H4 (cell line): ENCODE data around the gene SIL1. TPM values are rescaled to one million over a fixed set of nuclear protein-coding genes. Genes with fewer than 3 reads are reported as not detected.
"Not testable (repeated sequence)": the region's sequence is repeated elsewhere in the genome, so short reads cannot be mapped to it uniquely, and the experiment has no call there.

Experiments
- DNase-seq: peaks from one replicate; pipeline ENCODE4 v3.0.0-alpha.2; 2015; ENCODE audit warnings: low spot score
- total RNA-seq: library from RNA; depleted of rRNA; stranded (reverse); fragments of >200 nt; shearing (Covaris generic); gene quantifications from 2 replicates; pipeline ENCODE4 v1.2.3, GENCODE V29; 2014

The SIL1 gene
- total RNA-seq, 1 experiment from 2014 or later = 50.9 TPM

DNA sequence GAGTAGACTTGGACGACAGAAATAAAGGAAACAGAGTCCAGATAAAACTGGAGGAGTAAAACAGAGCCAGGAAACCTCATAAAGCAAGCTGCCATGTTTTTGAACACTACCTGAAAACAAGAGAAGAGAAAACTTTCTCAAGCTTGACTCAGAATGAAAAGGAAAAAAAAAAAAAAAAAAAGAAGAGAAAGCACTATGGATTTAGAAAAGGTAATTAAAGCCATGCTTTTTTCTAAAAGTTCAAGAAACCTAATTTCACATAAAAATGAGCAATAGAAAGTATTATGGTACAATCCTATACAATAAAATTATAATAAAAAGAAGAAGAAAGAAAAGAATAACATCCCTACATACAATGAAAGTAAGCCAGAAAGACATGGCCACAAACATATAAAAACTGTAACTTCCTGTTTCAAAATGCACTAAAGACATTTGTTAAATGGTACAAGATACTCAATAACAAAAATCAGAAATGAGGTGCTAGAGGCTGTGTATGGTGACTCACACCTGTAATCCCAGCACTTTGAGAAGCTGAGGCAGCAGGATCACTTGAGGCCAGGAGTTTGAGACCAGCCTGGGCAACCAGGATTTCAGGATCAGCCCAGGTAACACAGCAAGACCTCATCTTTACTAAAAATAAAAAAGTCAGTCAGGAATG, 129.5 kb downstream of the SIL1 start:
- no peak for DNase-seq

DNA sequence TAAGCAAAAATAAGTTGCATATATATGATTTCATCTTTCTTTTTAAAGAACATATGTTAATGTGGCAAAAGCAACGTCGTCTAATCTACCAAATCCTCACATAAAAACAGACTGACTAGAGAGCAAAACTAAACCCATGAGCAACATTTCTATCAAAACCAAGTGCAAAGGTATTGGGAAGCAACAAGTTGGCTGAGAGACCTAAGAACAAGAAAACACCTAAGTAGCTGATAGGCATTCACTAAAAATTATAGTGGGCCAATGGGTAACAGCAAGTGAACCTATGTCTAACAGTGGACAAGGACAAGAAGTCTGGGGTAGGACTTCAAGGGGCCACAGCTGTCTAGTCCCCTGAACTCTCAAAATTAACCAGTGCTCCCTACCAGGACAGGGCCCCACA, 130.1 kb downstream of the SIL1 start:
- DNase-seq = no peak

DNA sequence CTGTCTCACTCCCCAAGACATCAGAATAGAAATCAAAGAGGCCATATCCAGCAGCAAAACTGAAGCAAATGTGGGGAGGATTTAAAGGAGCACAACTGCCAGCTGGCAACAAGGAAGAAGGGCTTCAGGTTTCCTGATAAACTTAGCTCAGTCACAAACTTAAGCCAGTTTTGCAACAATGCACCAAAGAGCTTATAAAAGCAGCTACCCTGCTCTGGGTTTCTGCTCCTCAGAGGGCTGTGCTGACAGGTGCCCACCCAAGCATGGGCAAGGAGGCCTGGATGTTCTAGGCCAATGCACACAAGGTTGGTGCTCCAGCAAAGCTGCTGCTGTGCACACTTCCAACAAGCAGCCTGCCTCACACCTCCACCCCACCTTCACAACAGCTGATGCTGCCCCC, 132.9 kb downstream of the SIL1 start:
- no peak for DNase-seq

DNA sequence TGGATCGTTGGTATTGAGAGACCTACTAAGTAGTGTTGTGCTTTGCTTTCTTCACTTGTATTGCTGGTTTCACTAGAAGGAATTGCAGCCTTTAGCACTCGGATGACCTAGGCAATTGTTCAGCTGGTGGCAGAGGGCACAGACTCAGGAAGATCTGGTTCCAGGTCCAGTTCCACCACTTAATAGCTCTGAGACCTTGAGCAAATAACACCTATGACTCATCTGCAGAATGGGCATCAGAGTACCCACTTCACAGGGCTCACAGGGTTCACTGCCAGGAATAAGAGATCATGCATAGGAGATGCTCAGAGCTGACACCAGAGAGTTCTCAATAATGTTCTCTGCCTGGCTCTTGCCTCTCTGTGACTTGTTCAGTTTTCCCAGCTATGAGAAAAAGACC, 133.6 kb downstream of the SIL1 start:
- DNase-seq = no peak

DNA sequence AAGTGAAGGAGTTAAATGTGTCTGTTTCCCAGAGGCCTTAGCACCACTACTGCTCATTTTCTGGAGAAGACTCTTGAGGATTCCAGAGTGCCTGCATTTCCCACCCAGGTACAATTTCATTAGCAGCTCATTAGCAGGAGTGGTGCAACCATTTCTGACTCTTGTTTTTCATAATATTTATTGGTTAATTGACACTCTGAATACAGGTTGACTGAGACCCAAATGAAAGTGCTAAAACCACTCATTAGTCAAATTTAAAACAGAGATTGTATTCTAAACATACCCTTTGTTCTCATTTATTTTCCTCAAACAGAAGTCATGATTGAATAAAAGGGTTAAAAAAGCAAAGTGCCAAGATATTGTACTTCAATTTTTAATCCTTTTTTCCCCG, 134.5 kb downstream of the SIL1 start:
- no peak for DNase-seq

DNA sequence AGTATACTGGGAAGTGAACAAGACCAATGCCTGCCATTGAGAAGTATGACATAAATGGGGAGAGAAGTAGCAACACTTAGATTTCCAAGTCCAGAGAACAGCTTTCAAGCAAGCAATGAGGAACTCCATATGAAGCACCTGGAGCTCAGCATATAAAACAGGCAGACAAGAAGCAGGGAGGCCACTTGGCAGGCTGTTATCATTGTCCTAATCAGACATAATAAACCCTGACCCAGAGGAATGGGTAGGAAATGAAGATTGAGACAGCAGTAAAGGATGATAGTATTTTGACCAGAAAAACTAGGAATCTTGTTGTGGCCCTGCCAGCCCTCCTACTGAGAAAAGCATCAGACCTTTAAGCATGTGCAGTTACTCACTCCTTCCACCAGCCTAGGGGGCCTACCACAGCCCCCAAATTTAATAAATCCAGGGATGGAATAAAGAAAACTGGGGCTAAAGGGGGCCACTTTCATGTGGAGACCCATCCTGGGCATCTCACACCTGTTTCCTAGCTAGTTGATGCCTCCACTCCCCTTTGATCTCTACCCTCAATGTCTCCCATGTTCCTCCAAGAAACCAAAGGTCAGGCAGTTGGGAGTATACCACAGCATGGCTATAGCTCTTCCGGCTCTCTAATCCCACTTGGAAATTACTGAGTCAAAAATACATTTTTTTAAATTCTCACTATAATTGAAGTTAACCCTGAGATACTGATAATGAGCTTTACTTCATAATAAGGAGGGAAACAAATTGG, 135.1 kb downstream of the SIL1 start:
- DNase-seq = no peak

DNA sequence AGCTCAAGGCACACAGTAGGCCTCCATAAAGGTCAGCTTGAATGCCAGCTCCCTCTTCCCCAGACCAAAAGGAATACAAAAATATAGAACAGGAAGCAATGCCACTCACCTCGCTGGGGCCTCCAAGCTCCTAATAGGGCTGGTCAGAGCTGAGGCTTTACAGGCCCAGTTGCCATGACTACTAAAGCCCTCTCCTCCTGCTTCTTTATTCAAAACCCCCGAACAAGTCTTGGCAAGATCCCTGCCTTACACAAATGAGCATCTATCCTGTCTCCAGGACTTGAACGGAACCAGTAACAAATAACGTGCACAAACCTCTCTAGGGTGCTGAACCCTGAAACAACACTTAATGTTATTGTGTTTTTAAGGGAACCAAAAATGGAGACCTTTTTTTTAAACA, 136.3 kb downstream of the SIL1 start:
- DNase-seq = no peak

DNA sequence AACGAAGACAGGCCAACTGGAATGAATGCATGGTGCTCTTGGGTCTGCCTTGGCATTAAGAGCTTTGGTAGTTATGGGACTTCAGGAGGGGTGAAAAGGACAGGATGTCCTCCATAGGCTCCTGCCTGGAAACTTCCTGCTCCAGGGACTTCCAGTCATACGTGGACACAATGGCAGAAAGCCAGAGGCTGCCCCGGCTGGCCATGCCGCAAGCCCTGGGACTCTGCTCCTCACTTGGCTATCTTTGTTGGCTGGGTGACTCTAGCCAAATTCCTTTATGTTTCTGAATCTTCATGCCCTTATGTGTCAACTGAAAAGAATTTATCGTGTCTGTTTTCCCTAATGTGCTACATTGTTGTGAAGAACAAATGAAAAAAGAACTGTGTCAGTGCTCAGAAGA, 136.9 kb downstream of the SIL1 start:
- DNase-seq = no peak

DNA sequence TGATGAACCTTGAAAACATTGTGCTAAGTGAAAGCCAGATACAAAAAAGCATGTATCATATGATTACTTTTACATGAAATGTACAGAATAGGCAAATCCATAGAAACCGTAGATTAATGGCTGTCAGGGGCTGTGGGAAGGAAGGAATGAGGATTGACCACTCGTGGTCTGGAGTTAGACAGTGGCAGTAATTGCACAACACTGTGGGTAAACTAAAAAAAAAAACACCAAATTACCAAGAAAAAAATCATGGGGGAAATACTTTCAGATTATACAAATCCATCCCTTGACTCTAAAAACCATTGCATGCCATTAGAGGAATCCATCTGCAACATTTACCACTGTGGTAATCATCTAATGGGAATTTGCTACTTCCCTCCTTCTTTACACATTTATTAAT, 140.0 kb downstream of the SIL1 start:
- no peak for DNase-seq

DNA sequence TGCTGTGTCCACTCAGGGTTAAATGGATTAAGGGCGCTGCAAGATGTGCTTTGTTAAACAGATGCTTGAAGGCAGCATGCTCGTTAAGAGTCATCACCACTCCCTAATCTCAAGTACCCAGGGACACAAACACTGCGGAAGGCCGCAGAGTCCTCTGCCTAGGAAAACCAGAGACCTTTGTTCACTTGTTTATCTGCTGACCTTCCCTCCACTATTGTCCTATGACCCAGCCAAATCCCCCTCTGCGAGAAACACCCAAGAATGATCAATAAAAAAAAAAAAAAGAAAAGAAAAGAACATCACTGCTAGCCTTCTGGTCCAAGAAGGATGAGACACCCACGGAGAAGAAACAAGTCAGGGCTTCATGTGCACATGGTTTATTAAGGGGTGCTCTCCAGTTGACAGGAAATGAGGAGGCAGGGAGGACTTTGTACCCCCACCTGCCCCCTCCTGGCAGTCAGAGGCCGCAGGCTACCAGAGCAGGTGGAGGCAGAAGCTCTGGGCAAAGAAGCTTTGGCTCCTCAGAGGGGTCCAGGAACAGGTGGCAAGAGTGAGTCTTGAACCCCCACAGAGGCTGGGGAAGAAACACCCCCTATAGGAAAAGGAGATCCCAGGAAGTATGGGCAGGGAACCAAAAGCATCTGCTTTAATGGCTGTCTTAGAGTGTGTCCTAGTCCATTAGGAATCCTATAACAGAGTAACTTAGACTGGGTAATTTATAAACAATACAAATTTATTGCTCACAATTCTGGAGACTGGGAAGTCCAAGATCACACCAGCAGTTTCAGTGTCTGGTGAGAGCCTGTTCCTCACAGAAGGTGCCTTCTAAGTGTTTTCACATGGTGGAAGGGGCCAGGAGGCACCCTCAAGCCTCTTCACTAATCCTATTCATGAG, 140.9 kb downstream of the SIL1 start:
- not testable (repeated sequence) for DNase-seq

DNA sequence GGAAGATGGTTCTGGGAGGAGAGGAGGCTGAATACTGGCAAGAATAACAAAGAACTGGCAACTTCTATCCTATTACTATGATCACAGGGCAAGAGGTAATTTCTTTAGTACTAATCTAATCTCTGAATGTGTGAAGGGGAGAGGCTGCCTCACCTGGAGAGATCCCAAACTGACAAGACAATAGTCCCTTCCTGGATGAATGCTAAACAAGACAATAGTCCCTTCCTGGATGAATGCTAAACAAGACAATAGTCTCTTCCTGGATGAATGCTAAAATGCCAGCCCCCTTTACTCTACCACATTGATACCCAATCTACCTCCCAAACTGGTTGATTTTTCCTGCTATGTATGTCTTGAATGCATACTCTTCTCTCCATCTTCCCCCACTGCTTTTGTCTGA, 145.2 kb downstream of the SIL1 start:
- no peak for DNase-seq

DNA sequence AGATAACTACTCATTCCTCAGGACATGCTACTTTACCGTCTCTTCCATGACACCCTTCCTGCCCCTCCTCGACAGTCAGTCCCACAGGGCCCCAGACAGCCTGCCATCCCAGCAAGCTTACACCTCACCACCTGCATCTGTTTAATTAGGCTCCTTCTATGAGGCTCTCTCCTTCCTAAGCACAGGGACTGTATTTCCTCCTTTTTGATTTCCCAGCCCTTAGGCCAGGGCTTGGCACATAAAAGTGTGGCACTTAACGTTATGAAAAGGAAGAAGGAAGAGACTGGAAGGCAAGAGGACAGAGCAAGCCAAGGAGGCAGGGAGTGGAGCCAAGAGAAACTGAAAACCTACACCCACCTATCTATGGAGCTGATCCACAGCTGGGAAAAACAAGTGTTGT, 146.8 kb downstream of the SIL1 start:
- DNase-seq = no peak

DNA sequence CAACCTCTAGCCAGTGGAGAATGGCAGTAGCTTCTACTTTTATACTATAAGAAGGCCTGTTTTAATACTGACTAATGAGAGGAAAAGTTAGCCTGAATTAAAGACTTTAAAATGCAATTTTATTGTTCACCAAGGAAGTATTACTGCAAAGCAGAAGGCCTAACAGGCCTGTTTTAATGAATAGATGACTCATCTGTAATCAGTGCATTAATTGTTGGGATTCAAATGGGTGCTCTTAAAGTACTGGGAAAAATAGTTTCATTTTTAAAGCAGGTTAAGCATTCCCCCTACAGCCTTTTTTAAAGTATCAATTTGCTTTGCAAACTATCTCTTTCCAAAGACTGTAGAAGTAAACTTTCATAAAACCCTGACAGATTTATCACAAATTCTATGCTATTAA, 147.7 kb downstream of the SIL1 start:
- no peak for DNase-seq

DNA sequence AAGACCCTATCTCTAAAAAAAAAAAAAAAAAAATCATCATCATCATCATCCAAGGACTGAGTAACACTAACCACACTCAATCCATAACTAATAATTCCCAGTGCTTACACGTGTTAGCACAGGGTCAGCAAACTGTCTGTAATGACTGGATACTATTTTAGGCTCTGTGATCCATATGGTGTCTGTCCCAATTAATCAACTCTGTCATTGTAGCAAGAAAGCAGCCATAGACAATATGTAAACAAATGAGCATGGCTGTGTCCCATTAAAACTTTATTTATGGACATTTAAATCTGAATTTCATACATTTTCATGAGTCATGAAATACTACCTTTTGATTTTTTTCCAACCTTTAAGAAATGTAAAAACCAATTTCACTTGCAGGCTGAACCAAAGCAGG, 148.4 kb downstream of the SIL1 start:
- DNase-seq = no peak

DNA sequence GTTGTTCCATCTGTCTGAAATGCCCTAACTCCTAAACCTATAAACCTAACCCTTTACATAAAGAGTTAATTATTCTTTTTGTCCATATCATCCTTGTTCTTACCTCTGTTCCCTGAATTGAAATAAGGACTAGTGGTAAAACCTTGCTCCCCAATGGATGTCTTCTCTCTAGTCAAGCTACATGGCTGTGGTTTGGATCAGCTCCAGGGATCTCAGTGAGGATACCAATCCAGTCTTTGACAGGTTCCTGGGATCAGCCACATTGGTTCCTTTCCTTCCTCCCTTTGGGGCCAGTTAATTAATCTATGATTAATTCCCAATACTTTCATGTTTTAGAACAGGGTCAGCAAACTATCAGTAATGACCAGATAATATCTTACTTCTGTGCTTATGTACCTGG, 151.6 kb downstream of the SIL1 start:
- DNase-seq = no peak

DNA sequence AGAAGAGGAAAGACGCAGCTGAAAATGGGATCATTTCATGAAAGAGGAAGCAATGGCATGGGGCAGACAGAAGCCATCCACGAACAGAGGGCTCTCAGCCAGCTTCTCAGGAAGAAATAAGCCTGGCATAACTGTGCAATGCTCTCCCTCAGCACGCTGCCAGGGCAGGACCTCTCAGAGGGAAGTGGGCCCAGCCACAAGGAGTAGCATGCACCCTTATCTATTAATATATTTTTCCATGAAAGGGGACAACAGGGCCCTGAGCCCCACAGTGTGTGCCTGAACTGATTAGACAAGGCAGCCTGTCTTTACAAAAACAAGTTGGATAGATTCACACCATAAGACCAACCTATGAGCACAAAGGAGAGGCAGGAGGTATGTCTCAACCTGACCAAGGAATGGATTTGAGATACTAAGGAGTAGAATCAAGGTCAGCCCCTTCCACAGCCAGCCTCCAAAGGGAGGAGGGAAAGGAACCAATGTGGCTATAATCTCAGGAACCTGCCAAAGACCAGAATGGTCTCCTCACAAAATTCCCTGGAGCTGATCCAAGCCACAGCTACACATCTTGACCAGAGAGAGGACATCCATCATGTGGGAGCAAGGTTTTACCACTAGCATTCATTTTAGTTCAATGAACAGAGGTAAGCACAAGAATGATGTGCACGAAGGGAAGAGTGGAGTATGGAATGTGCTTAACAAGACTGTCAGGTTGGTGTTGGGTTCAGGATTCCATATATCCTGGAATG, 154.8 kb downstream of the SIL1 start:
- DNase-seq = no peak

DNA sequence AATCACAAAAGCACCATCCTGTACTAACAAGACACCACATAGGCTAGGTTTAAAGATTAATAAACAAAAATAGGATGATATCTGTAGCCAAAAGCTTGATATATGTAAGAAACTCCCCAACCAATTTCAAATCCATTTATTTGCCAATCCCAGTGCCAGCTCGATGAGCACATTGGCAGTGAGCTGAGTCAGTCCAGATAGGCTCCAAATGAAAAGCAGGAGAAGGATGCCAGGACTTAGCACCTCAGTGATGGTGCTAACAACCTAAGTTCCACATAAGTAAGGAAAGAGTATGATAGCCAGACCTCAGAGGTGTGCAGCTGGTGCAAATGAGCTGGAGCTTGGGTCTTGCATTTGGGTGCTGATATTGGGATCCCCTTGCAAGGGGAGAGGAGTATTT, 158.1 kb downstream of the SIL1 start:
- DNase-seq = no peak

DNA sequence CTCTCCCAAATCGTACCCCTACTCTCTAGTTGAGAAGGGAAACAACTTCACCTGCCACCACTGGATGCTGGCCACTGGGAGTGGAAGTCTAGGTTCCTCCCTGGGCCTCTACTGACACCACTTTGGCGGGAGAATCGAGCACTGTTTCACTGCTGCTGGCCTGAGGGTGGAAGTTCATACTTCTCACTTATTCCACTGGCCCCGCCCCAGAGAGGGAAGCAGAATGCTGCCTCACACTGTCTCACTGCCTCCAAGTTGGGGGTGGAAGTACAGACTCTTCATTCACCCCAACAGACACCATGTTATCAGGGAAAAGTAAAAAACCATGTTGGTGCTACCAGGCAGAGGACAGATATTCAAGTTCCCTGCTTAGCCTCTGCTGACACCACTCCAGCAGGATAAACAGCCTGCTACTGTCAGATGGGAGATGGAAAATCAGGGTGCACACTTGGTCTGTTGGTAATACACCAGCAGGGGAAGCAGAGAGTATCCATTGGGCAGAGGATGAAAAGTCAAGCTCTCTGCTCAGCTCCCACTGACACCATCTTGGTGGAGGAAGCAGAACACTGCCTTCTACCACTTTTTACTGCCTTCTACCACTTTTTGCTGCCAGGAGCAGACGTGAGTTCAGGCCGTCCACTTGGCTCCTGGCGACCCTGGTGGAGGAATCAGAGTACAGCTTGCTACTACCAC, 159.4 kb downstream of the SIL1 start:
- no peak for DNase-seq

DNA sequence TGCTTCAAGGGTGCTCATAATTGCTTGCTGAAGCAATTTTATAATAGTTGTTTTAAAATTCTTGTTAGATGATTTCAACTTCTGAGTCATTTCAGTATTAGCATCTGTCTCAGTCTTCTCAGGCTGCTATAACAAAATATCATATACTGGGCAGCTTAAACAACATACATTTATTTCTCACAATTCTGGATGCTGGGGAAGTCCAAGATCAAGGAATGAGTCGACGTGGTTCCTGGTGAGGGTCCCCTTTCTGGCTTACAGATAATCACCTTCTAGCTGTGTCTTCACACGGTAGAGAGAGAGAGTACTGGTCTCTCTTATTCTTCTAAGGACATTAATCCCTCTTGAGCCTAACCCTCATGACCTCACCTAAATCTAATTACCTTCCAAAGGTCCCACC, 160.4 kb downstream of the SIL1 start:
- DNase-seq = no peak

DNA sequence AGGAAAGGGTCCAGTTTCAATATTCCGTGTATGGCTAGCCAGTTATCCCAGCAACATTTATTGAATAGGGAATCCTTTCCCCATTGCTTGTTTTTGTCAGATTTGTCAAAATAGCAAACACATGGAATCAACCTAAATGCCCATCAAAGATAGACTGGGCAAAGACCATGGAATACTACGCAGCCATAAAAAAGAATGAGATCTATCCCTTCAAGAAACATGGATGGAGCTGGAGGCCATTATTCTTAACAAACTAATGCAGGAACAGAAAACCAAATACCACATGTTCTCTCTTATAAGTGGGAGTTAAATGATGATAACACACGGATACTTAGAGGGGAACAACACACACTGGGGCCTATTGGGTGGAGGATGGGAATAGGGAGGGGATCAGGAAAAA, 161.8 kb downstream of the SIL1 start:
- not testable (repeated sequence) for DNase-seq

DNA sequence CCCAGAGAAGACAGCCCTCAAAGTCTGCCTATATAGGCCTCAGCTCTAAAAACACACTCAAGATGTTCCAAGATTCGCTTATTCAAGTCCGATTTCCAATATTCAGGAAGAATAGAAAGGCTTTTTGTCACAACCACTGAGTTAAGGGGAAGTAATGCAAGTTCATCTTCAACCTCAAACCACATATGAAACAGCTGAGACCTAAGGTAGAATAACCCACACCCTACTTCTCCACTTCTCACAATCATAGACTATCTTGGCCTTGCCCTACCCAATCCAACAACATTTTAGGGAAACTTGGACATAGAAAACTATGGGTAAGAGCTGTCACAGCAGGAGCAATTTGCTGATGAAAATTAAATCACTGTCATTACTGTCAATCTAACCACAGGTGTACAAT, 171.0 kb downstream of the SIL1 start:
- DNase-seq = no peak
